Measurements from ENCODE around the gene CYTH4.

DNA sequence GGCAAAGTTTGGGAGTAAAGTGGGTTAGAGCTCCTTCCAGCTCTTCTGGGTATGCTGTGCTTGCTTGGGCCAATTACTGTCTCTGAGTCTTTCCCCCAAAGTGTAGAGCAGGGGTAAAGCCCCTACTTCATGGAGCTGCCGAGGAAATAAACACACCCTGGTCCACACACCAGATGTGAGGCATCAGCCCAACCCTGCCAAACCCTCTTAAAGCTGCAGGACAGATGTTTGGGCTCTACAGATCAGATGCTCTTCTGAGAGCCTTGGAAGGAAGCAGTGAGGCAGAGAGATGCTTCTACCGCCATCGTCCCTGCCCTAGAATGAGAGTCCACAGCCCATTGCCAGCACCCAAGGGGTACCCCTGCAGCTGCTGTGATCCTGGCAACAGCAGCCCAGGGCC is 80.3 kb downstream of the CYTH4 start:
- TF ChIP-seq, protein P1, sequence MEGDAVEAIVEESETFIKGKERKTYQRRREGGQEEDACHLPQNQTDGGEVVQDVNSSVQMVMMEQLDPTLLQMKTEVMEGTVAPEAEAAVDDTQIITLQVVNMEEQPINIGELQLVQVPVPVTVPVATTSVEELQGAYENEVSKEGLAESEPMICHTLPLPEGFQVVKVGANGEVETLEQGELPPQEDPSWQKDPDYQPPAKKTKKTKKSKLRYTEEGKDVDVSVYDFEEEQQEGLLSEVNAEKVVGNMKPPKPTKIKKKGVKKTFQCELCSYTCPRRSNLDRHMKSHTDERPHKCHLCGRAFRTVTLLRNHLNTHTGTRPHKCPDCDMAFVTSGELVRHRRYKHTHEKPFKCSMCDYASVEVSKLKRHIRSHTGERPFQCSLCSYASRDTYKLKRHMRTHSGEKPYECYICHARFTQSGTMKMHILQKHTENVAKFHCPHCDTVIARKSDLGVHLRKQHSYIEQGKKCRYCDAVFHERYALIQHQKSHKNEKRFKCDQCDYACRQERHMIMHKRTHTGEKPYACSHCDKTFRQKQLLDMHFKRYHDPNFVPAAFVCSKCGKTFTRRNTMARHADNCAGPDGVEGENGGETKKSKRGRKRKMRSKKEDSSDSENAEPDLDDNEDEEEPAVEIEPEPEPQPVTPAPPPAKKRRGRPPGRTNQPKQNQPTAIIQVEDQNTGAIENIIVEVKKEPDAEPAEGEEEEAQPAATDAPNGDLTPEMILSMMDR (IDR thresholded peaks at IDR 0.05; ENCODE audit: poor library complexity, severe bottlenecking), result no peak
- TF ChIP-seq EP300 (conservative IDR thresholded peaks at IDR 0.05; ENCODE audit: poor library complexity, severe bottlenecking), result no peak
- TF ChIP-seq EZH2 (IDR thresholded peaks at IDR 0.05; ENCODE audit: borderline replicate concordance, insufficient read depth, low read length, poor library complexity, severe bottlenecking), result no peak
- TF ChIP-seq, protein P2, sequence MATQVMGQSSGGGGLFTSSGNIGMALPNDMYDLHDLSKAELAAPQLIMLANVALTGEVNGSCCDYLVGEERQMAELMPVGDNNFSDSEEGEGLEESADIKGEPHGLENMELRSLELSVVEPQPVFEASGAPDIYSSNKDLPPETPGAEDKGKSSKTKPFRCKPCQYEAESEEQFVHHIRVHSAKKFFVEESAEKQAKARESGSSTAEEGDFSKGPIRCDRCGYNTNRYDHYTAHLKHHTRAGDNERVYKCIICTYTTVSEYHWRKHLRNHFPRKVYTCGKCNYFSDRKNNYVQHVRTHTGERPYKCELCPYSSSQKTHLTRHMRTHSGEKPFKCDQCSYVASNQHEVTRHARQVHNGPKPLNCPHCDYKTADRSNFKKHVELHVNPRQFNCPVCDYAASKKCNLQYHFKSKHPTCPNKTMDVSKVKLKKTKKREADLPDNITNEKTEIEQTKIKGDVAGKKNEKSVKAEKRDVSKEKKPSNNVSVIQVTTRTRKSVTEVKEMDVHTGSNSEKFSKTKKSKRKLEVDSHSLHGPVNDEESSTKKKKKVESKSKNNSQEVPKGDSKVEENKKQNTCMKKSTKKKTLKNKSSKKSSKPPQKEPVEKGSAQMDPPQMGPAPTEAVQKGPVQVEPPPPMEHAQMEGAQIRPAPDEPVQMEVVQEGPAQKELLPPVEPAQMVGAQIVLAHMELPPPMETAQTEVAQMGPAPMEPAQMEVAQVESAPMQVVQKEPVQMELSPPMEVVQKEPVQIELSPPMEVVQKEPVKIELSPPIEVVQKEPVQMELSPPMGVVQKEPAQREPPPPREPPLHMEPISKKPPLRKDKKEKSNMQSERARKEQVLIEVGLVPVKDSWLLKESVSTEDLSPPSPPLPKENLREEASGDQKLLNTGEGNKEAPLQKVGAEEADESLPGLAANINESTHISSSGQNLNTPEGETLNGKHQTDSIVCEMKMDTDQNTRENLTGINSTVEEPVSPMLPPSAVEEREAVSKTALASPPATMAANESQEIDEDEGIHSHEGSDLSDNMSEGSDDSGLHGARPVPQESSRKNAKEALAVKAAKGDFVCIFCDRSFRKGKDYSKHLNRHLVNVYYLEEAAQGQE (IDR thresholded peaks at IDR 0.05; ENCODE audit: borderline replicate concordance), result no peak
- TF ChIP-seq SMC3 (conservative IDR thresholded peaks at IDR 0.05; ENCODE audit: poor library complexity), result no peak
- TF ChIP-seq RAD21 (conservative IDR thresholded peaks at IDR 0.05), result no peak
- TF ChIP-seq MXI1 (conservative IDR thresholded peaks at IDR 0.05; ENCODE audit: poor library complexity, severe bottlenecking), result no peak
- no peak for TF ChIP-seq POLR2AphosphoS5 (IDR thresholded peaks at IDR 0.05)

Measured in neural cell (in vitro differentiated cells).